Stomach (tissue), 4 donors: ENCODE measurements around the gene TAF4.

ENCODE experiments used
- POLR2A ChIP-seq, 4 donors: fragments of 450-650 bp; IDR thresholded peaks; one replicate each; pipeline ENCODE4 v1.6.1; 2016; ENCODE audit warnings: antibody characterized with exemption in 4 of 4, control low read depth in 2 of 4, mild to moderate bottlenecking in 1 of 4, moderate library complexity in 1 of 4
- POLR2AphosphoS5 ChIP-seq, 3 donors: sonication (generic); formaldehyde crosslinking; IDR thresholded peaks; one replicate each; pipeline ENCODE4 v1.6.1; 2016; ENCODE audit warnings: antibody characterized with exemption in 3 of 3
- TF ChIP-seq, protein P1 (sequence below), 7 experiments: fragments of 450-650 bp in 4 of 7; fragments of 200-600 bp in 3 of 7; sonication (generic) in 3 of 7; IDR thresholded peaks; one replicate each; pipeline ENCODE4 v1.5.1; 2016 to 2019; ENCODE audit warnings: antibody characterized with exemption in 7 of 7, control low read depth in 2 of 7, mild to moderate bottlenecking in 1 of 7

DNA sequence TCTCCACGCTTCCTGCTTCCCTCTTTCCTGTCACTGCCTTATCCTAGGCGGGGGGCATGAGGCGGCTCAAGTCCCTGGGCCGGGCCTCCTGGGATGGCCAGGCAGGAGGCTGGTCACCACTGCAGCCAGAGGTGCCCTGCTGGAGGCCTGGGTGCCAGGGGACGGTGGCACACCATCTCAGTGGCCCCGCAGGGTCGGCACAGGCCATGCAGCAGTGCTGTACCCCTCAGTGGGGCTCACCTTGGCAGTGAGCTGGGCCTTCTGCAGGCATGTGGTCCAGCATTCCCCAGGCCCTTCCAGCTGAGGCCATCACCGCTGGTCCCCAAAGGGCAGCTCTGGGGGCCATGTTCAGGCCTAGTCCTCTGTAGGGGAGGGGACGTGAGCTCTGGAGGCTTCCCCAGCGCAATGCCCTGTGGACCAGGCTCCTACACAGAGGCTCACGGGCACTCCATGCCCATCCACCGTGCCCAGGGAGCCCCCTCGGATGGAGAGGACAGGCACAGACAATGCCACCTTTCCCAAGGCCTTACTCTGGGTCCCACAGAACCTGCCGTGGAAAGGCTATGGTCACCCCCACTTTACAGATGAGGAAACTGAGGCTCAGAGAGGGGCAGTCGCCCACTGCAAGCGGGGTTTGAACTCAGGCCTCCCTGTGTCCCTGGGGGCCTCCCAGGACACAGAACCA is 123.8 kb downstream of the TAF4 start:
- TF ChIP-seq, protein P1, sequence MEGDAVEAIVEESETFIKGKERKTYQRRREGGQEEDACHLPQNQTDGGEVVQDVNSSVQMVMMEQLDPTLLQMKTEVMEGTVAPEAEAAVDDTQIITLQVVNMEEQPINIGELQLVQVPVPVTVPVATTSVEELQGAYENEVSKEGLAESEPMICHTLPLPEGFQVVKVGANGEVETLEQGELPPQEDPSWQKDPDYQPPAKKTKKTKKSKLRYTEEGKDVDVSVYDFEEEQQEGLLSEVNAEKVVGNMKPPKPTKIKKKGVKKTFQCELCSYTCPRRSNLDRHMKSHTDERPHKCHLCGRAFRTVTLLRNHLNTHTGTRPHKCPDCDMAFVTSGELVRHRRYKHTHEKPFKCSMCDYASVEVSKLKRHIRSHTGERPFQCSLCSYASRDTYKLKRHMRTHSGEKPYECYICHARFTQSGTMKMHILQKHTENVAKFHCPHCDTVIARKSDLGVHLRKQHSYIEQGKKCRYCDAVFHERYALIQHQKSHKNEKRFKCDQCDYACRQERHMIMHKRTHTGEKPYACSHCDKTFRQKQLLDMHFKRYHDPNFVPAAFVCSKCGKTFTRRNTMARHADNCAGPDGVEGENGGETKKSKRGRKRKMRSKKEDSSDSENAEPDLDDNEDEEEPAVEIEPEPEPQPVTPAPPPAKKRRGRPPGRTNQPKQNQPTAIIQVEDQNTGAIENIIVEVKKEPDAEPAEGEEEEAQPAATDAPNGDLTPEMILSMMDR (IDR thresholded peaks at IDR 0.05) = no peak
- TF ChIP-seq POLR2AphosphoS5 (IDR thresholded peaks at IDR 0.05) (no peak), POLR2A (IDR thresholded peaks at IDR 0.05) (no peak)
